ENCODE measurements around the gene NRTN. TPM values are rescaled to one million over a fixed set of nuclear protein-coding genes. Genes with fewer than 3 reads are reported as not detected.

The NRTN gene
- total RNA-seq, 4 donors from 2014 or later, result not detected

GRCh38 chr19:5832061-5832460 lies 27.2 kb downstream of the NRTN start:
- TF ChIP-seq, protein P1, sequence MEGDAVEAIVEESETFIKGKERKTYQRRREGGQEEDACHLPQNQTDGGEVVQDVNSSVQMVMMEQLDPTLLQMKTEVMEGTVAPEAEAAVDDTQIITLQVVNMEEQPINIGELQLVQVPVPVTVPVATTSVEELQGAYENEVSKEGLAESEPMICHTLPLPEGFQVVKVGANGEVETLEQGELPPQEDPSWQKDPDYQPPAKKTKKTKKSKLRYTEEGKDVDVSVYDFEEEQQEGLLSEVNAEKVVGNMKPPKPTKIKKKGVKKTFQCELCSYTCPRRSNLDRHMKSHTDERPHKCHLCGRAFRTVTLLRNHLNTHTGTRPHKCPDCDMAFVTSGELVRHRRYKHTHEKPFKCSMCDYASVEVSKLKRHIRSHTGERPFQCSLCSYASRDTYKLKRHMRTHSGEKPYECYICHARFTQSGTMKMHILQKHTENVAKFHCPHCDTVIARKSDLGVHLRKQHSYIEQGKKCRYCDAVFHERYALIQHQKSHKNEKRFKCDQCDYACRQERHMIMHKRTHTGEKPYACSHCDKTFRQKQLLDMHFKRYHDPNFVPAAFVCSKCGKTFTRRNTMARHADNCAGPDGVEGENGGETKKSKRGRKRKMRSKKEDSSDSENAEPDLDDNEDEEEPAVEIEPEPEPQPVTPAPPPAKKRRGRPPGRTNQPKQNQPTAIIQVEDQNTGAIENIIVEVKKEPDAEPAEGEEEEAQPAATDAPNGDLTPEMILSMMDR (IDR thresholded peaks at IDR 0.05; ENCODE audit: low read depth), result no peak

DNA sequence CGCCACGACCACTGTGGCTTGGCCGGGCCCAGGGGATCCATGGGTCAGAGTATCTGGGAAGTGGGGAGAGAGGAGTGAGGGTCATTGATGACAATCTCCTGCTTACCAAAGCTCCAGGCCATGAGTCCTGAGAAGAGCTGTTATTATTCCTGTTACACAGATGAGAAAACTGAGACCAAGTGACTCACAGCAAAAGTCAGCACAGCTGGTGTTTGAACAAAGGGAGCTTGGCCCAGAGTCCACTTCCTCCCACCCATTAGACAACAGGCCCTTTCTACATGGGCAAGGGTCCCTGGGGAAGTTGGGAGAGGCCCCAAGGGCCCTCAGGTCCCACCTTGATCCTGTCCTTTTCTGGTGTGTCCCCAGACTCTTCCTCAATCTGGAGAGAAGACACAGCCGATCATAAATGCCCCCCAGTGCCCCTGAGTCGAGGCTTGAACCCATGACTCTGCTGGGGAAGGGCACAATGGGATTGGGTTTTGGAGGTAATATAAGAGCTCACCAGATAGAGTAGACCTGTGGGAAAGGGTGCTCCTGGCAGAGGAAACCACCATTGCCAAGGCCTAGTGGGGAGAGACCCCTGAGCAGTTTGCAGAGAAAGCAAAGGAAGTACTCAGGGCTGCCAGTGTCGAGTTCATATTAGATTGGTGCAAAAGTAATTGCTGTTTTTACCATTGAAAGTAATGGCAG lies 27.8 kb downstream of the NRTN start:
- TF ChIP-seq, protein P1 (IDR thresholded peaks at IDR 0.05; ENCODE audit: low read depth), result no peak

DNA sequence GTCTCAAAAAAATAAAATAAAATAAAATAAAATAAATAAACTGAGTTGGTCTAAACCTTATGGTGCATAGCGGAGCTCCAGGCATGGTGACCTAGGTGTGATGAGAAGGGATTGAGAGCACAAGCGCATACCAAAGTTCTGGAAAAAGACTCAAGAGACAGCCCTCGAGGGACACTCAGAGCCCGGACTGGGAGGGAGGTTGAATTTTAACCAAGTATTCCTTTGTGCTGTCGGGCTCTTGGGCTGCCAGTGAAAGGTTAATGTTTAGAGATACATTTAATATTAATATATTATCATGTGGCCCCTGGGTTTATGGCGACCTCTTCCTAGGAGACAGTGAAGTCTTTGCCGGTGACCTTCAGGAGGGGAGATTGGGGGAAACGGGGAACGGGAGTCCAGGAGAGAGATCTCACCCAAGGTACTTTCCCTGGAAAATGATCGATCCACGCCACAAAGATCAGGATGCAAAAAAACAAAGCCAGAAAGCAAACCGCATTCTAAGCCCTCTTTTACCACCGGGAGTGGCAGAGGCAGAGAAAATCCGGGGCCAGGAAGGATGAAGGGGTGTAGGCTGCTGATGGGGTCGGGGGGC lies 33.0 kb downstream of the NRTN start:
- TF ChIP-seq, protein P1 (IDR thresholded peaks at IDR 0.05; ENCODE audit: low read depth), result no peak

- TF ChIP-seq, protein P1 (IDR thresholded peaks at IDR 0.05; ENCODE audit: low read depth), result no peak
These were observed 33.6 kb downstream of the NRTN start for GRCh38 chr19:5838353-5839064.

GRCh38 chr19:5839065-5840017 lies 34.5 kb downstream of the NRTN start, which contains the start of gene FUT6:
TSS of gene FUT6 (minus strand) at chr19:5839702. CDS start at chr19:5832567, 7,135 bp downstream.
- TF ChIP-seq, protein P1 (IDR thresholded peaks at IDR 0.05; ENCODE audit: low read depth), result no peak

GRCh38 chr19:5843295-5843927 lies 38.5 kb downstream of the NRTN start:
- TF ChIP-seq, protein P1 (IDR thresholded peaks at IDR 0.05; ENCODE audit: low read depth), result no peak

Measured in subcutaneous adipose tissue (tissue), 4 donors.